ENCODE measurements around the gene CEP112. TPM values are rescaled to one million over a fixed set of nuclear protein-coding genes. Genes with fewer than 3 reads are reported as not detected.

The CEP112 gene
- total and polyA plus RNA-seq, 2 of the 4 experiments (the other 2 are of a cell fraction): 2.5 to 5.6 TPM

GRCh38 chr17:66234611-66235010 is 42.7 kb upstream of the CEP112 start:
- H4K91ac ChIP-seq (ENCODE audit: insufficient read depth, low read depth, low read length): no peak overlapping the region
- no peaks in the 10 kb centered on the region for H3K79me1 ChIP-seq (ENCODE audit: low read depth in 1 of 2, low read length in 2 of 2)
- no peaks in the 10 kb centered on the region for H3K9me3 ChIP-seq (ENCODE audit: control insufficient read depth, insufficient read depth, low read length)
- H4K8ac ChIP-seq (ENCODE audit: low read depth in 2 of 2, low read length in 2 of 2): no peak overlapping the region
- no peak overlapping the region for H3K18ac ChIP-seq (ENCODE audit: low read depth, low read length)
- no peak overlapping the region for H3K4ac ChIP-seq (ENCODE audit: low read depth, low read length)
- intact Hi-C loops (cut with micrococcal nuclease): no loop called here
- no peak for TF ChIP-seq SMC3 (IDR thresholded peaks at IDR 0.05; ENCODE audit: low read depth, low read length)
- TF ChIP-seq NFE2L2 (IDR thresholded peaks at IDR 0.05; ENCODE audit: low read depth, low read length): no peak
- no peak for TF ChIP-seq RCOR1 (IDR thresholded peaks at IDR 0.05; ENCODE audit: insufficient replicate concordance, low read length)
- TF ChIP-seq RFX5 (IDR thresholded peaks at IDR 0.05; ENCODE audit: low read depth, low read length): no peak
- no peak for TF ChIP-seq CEBPB (IDR thresholded peaks at IDR 0.05; ENCODE audit: low read depth, low read length)
- TF ChIP-seq, protein P1, sequence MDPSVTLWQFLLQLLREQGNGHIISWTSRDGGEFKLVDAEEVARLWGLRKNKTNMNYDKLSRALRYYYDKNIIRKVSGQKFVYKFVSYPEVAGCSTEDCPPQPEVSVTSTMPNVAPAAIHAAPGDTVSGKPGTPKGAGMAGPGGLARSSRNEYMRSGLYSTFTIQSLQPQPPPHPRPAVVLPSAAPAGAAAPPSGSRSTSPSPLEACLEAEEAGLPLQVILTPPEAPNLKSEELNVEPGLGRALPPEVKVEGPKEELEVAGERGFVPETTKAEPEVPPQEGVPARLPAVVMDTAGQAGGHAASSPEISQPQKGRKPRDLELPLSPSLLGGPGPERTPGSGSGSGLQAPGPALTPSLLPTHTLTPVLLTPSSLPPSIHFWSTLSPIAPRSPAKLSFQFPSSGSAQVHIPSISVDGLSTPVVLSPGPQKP (IDR thresholded peaks at IDR 0.05; ENCODE audit: borderline replicate concordance, low read depth, low read length): no peak
- TF ChIP-seq MAFK (IDR thresholded peaks at IDR 0.05; ENCODE audit: low read depth, low read length): no peak
- TF ChIP-seq, protein P2, sequence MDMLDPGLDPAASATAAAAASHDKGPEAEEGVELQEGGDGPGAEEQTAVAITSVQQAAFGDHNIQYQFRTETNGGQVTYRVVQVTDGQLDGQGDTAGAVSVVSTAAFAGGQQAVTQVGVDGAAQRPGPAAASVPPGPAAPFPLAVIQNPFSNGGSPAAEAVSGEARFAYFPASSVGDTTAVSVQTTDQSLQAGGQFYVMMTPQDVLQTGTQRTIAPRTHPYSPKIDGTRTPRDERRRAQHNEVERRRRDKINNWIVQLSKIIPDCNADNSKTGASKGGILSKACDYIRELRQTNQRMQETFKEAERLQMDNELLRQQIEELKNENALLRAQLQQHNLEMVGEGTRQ (IDR thresholded peaks at IDR 0.05; ENCODE audit: low read depth, low read length): no peak
- TF ChIP-seq BHLHE40 (IDR thresholded peaks at IDR 0.05; ENCODE audit: low read depth, low read length): no peak
- in situ Hi-C loops (cut with MboI; ENCODE audit: low sequenced_read_pairs): no loop called here
- H2AK9ac ChIP-seq (replicated peaks; ENCODE audit: low read depth, low read length, poor library complexity): no peak overlapping the region
- H2BK20ac ChIP-seq (ENCODE audit: low read depth, low read length): no peak overlapping the region
- H2BK15ac ChIP-seq (ENCODE audit: low read depth, low read length): no peak overlapping the region
- H3K4me3 ChIP-seq (ENCODE audit: insufficient read depth, low read depth, low read length): no peak overlapping the region
- H3K23ac ChIP-seq (ENCODE audit: low read depth, low read length): no peak overlapping the region
- H3K4me2 ChIP-seq (ENCODE audit: low read depth, low read length): no peak overlapping the region
- no peak for DNase-seq
- ChIA-PET POLR2A (ENCODE audit: unreplicated experiment) (no interaction called here), CTCF (no interaction called here)
- no TSS peak for BruUV-seq (replicated peaks)
- H3K9ac ChIP-seq (ENCODE audit: low read depth, low read length): no peak overlapping the region
- no peaks in the 10 kb centered on the region; the same call in 1 of the 2 replicates for H3K27me3 ChIP-seq (ENCODE audit: control insufficient read depth, insufficient read depth, low read length)
- H3K56ac ChIP-seq (ENCODE audit: extremely low read depth, insufficient read depth, low read length): no peak overlapping the region
- no peak overlapping the region for H3K27ac ChIP-seq (ENCODE audit: insufficient read depth, low read length)
- no peak overlapping the region for H2AFZ ChIP-seq (replicated peaks; ENCODE audit: low read length, poor library complexity)
- no peaks in the 10 kb centered on the region for H4K20me1 ChIP-seq (ENCODE audit: insufficient read depth, low read length)
- ATAC-seq (ENCODE audit: low read depth): no peak
- no peak overlapping the region for H2BK120ac ChIP-seq (ENCODE audit: low read depth, low read length)
- no CpG with 5 or more reads among the region's 3 CpGs for WGBS, 2 experiments (ENCODE audit: extremely low coverage in 2 of 2, insufficient read length in 1 of 2)
- H3K14ac ChIP-seq (replicated peaks; ENCODE audit: low read depth, low read length): no peak overlapping the region
- no peak overlapping the region for H4K5ac ChIP-seq (ENCODE audit: low read depth, low read length)
- H2AK5ac ChIP-seq (ENCODE audit: low read depth, low read length): no peak overlapping the region
- no peaks in the 10 kb centered on the region for H3K4me1 ChIP-seq (ENCODE audit: control insufficient read depth, insufficient read depth, low read length)
- no peaks in the 10 kb centered on the region for H3K9me1 ChIP-seq (ENCODE audit: insufficient read depth, low read length)
- dilution Hi-C loops (cut with HindIII; ENCODE audit: low sequenced_read_pairs, unreplicated experiment): no loop called here
- H3K36me3 ChIP-seq (ENCODE audit: control insufficient read depth, insufficient read depth, low read length): no peaks in the 10 kb centered on the region
- no peak overlapping the region for H2BK5ac ChIP-seq (ENCODE audit: low read depth, low read length, poor library complexity, severe bottlenecking)

All from IMR-90 (cell line).